Astrocyte (in vitro differentiated cells and primary cell): ENCODE measurements around the gene TAF11.

Source experiments
- CTCF ChIP-seq: IDR thresholded peaks from 2 replicates; pipeline ENCODE4 v1.5.1; 2011; ENCODE audit warnings: low read depth, mild to moderate bottlenecking, inconsistent platforms, low read length, moderate library complexity; ENCODE audit not compliant: insufficient read depth
- EZH2 ChIP-seq: IDR thresholded peaks from 2 replicates; pipeline ENCODE4 v1.6.1; 2012; ENCODE audit warnings: mild to moderate bottlenecking, low read length, inconsistent platforms; ENCODE audit not compliant: insufficient read depth

GRCh38 chr6:34908194-34908593 is 20.4 kb upstream of the TAF11 start:
- no peak for TF ChIP-seq CTCF
- TF ChIP-seq EZH2, result no peak
